A673 (cell line): Measurements from ENCODE around the gene ZNF415. TPM values are rescaled to one million over a fixed set of nuclear protein-coding genes. Genes with fewer than 3 reads are reported as not detected.
"Not testable (repeated sequence)": the region's sequence is repeated elsewhere in the genome, so short reads cannot be mapped to it uniquely, and the experiment has no call there.

ENCODE experiments used
- BruUV-seq: library from RNA; stranded (reverse); fragments of 400-500 nt; replicated peaks from 2 replicates; lab custom pipeline; 2021; lab: Mats Ljungman, UMichigan
- CTCF ChIA-PET: fragments of 300-600 bp; sonication (Branson Sonifier 250); formaldehyde crosslinking; loops from one replicate; lab custom pipeline; 2022; ENCODE audit warnings: antibody characterized with exemption; lab: Charles Lee
- POLR2A ChIA-PET: fragments of 300-600 bp; sonication (Branson Sonifier 250); formaldehyde crosslinking; loops from one replicate; lab custom pipeline; 2022; ENCODE audit warnings: antibody characterized with exemption; ENCODE audit not compliant: low non-redundant PET; lab: Charles Lee
- DNase-seq: peaks from one replicate; pipeline ENCODE4 v3.0.0-alpha.2; 2015; ENCODE audit warnings: low spot score
- H3K27ac ChIP-seq: fragments of 200-600 bp; sonication (generic); 2 replicates; pipeline ENCODE4 v1.5.1; 2016; ENCODE audit warnings: mixed run types, low read depth, mild to moderate bottlenecking, mixed read lengths, antibody characterized with exemption, low read length; ENCODE audit not compliant: poor library complexity, severe bottlenecking
- H3K27me3 ChIP-seq: fragments of 200-600 bp; sonication (generic); replicated peaks from 2 replicates; pipeline ENCODE4 v1.6.1; 2017; ENCODE audit warnings: mixed run types, low read depth, mild to moderate bottlenecking, mixed read lengths, antibody characterized with exemption, low read length; ENCODE audit not compliant: insufficient read depth, poor library complexity
- H3K36me3 ChIP-seq: fragments of 200-600 bp; sonication (generic); 2 replicates; pipeline ENCODE4 v1.6.1; 2016; ENCODE audit warnings: mixed run types, mild to moderate bottlenecking, mixed read lengths, antibody characterized with exemption, low read length; ENCODE audit not compliant: insufficient read depth, poor library complexity, severe bottlenecking
- H3K4me1 ChIP-seq: fragments of 200-600 bp; sonication (generic); 2 replicates; pipeline ENCODE4 v1.6.1; 2017; ENCODE audit warnings: mixed run types, mild to moderate bottlenecking, mixed read lengths, antibody characterized with exemption, low read length; ENCODE audit not compliant: insufficient read depth, poor library complexity, severe bottlenecking
- H3K4me3 ChIP-seq: fragments of 200-600 bp; sonication (generic); 2 replicates; pipeline ENCODE4 v1.5.1; 2016; ENCODE audit warnings: low read depth, mixed run types, mild to moderate bottlenecking, mixed read lengths, low read length; ENCODE audit not compliant: poor library complexity, severe bottlenecking
- H3K9me3 ChIP-seq: fragments of 200-600 bp; sonication (generic); 2 replicates; pipeline ENCODE4 v1.6.1; 2016; ENCODE audit warnings: mixed run types, low read depth, mild to moderate bottlenecking, mixed read lengths, antibody characterized with exemption, low read length; ENCODE audit not compliant: poor library complexity, severe bottlenecking
- EZH2 ChIP-seq: fragments of 200-600 bp; sonication (generic); IDR thresholded peaks from 2 replicates; pipeline ENCODE4 v1.6.1; 2017; ENCODE audit warnings: borderline replicate concordance, low read depth, mild to moderate bottlenecking, mixed read lengths, antibody characterized with exemption, low read length; ENCODE audit not compliant: poor library complexity, severe bottlenecking
- intact Hi-C: fragments of 100-400 bp; cut with micrococcal nuclease; formaldehyde crosslinking; loops from one replicate; pipeline ENCODE4 v1.10.0; 2022; ENCODE audit not compliant: unreplicated experiment
- total RNA-seq: library from RNA; stranded (reverse); gene quantifications from 2 replicates; pipeline ENCODE4 v1.2.3, GENCODE V29; 2021
- TF ChIP-seq, protein P1 (sequence below): fragments of 300-800, 200-600 bp; sonication (generic); conservative IDR thresholded peaks from 2 replicates; pipeline ENCODE4 v1.5.1; 2017; ENCODE audit warnings: low read depth, mild to moderate bottlenecking, antibody characterized with exemption, low read length, moderate library complexity, mixed read lengths

Gene ZNF415
- total RNA-seq, 1 experiment from 2014 or later = 1.7 TPM

DNA sequence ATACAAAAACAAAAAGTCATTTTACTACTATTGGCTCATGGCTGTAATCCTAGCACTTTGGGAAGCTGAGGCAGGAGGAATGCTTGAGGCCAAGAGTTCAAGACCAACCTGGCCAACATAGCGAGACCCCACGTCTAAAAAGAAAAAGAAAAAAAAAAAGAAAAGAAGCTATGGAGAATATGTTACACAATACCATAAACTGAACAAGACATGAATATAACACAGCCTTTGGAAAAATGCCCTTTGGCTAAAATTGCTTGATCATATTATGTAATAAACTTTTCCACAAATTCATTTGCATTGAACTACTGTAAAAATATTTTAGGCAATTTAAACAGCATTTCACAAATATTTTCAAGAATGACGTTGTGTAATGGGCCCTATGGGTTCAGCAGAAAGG lies 3.7 kb upstream of the ZNF415 start:
- Histone ChIP-seq H3K27ac (no peak overlapping the region), H3K27me3 (no peaks in the 10 kb centered on the region), H3K4me1 (no peaks in the 10 kb centered on the region), H3K4me3 (no peak overlapping the region), H3K9me3 (peaks cover 26% of the 10 kb centered on the region), H3K36me3 (no peaks in the 10 kb centered on the region)
- intact Hi-C loops = no loop called here
- TF ChIP-seq EZH2 = no peak
- ChIA-PET CTCF (no interaction called here), POLR2A (no interaction called here)
- BruUV-seq = no TSS peak
- no peak for DNase-seq

DNA sequence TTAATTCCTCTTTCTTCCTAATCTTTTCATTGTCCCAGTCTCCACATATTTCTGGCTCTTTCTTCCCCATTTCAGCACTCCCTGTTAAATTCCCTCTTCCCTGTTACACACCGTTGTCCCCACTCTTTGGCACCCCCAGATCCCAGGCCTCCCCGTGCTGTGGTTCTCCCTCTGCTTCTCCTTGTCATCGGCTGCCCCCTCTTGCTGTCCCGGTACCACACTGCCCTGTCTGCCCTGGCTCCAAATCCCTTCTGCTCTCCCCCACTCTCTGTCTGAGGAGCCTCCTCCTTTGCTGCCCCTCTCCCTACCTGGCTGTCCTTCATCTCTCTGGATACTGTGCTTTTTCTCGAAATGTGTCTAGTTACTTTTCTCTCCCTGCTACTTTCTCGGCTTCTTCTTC lies 983 bp downstream of the ZNF415 start:
- Histone ChIP-seq H3K36me3 (no peaks in the 10 kb centered on the region), H3K4me3 (peak overlapping the region; percentile 41), H3K4me1 (no peaks in the 10 kb centered on the region), H3K27me3 (no peaks in the 10 kb centered on the region), H3K9me3 (no peaks in the 10 kb centered on the region), H3K27ac (no peak overlapping the region)
- TF ChIP-seq EZH2 = no peak
- TF ChIP-seq, protein P1, sequence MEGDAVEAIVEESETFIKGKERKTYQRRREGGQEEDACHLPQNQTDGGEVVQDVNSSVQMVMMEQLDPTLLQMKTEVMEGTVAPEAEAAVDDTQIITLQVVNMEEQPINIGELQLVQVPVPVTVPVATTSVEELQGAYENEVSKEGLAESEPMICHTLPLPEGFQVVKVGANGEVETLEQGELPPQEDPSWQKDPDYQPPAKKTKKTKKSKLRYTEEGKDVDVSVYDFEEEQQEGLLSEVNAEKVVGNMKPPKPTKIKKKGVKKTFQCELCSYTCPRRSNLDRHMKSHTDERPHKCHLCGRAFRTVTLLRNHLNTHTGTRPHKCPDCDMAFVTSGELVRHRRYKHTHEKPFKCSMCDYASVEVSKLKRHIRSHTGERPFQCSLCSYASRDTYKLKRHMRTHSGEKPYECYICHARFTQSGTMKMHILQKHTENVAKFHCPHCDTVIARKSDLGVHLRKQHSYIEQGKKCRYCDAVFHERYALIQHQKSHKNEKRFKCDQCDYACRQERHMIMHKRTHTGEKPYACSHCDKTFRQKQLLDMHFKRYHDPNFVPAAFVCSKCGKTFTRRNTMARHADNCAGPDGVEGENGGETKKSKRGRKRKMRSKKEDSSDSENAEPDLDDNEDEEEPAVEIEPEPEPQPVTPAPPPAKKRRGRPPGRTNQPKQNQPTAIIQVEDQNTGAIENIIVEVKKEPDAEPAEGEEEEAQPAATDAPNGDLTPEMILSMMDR = no peak
- ChIA-PET POLR2A (no interaction called here), CTCF (no interaction called here)
- intact Hi-C loops = no loop called here
- no peak for DNase-seq
- no TSS peak for BruUV-seq

DNA sequence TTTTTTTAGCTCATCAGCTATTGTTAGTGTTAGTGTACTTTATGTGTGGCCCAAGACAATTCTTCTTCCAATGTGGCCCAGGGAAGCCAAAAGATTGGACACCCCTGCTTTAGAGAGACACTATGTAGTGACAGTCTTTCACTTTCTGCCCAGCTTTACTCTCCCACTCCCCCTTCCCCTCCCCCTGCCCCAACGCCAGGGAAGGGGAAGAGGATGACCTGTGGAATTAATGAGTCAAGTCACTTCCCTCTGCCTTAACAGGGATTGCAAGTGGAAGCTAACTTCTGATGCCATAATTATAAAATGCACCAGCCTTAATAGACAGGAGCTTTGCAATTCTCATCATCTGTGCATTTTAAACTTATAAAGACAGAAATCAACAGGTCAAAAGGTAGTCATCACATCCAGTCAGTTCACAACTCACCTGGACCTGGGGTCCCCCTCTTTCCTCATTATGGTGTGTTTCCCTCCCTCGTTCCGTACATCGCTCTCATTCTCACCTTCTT lies 1.6 kb downstream of the ZNF415 start:
- Histone ChIP-seq H3K27me3 (no peaks in the 10 kb centered on the region), H3K36me3 (no peaks in the 10 kb centered on the region), H3K4me1 (no peaks in the 10 kb centered on the region), H3K4me3 (no peak overlapping the region), H3K27ac (no peak overlapping the region), H3K9me3 (no peaks in the 10 kb centered on the region)
- ChIA-PET POLR2A (no interaction called here), CTCF (no interaction called here)
- BruUV-seq = no TSS peak
- no peak for DNase-seq
- intact Hi-C loops = no loop called here
- no peak for TF ChIP-seq EZH2
- TF ChIP-seq, protein P1 = no peak

DNA sequence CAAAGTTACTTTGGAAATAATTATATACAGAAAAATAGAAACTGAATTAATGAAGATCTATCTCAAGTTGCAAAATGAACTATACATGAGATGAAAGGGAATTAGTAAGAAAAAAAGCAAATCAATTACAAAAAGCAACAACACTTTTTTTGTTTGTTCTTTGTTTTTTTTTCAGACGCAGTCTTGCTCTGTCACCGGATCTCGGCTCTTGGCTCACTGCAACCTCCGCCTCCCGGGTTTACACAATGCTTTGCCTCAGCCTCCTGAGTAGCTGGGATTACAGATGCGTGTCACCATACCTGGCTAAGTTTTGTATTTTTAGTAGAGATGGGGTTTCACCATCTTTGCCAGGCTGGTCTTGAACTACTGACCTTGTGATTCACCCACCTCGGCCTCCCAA lies 2.2 kb downstream of the ZNF415 start:
- H3K4me3 ChIP-seq = no peak overlapping the region
- no peaks in the 10 kb centered on the region for H3K27me3 ChIP-seq
- POLR2A ChIA-PET = no interaction called here
- CTCF ChIA-PET = no interaction called here
- TF ChIP-seq EZH2 = no peak
- TF ChIP-seq, protein P1 = no peak
- intact Hi-C loops = no loop called here
- no peak for DNase-seq
- H3K36me3 ChIP-seq = no peaks in the 10 kb centered on the region
- no peaks in the 10 kb centered on the region for H3K4me1 ChIP-seq
- no peak overlapping the region for H3K27ac ChIP-seq
- BruUV-seq = no TSS peak
- no peaks in the 10 kb centered on the region for H3K9me3 ChIP-seq

DNA sequence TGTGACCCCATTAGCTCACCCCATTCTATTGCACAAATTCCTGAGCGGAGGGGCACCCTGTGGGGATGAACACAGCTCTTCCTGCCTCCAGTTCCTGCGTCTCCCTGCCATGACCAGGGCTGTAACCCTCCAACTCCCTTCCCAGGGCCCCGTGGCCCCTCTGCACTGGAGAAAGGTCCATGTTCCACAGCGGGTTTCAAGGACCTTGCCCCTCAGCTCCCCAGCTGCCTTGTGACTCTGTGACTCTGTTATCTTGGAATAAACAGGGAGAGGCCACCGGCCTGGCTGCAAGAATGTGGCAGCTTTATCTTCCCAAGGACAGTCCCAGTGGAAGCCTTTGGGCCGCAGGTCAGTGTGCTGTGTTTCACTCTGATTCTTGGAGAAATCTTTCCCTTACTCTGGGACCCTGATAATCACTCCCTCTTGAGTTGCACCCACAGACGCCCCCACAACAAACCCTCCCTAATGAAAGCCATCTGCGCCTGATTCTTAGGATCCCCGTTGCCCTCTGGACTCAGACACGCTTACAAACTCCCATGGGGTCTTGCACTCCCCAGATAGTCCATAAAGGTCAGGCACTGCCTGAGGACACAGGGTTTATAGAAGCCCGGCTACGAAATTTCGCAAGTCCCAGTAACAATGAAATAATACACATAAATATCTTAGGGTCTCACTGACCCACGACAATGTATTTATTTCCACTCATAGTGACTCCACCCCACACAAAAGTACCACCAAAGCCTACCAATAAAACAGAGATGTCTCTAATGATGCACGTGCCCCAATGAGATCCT lies 5.8 kb downstream of the ZNF415 start:
- H3K4me3 ChIP-seq, CTCF ChIA-PET, H3K27me3 ChIP-seq, H3K27ac ChIP-seq, H3K9me3 ChIP-seq, H3K4me1 ChIP-seq, BruUV-seq, POLR2A ChIA-PET, intact Hi-C loops, DNase-seq, H3K36me3 ChIP-seq: not testable (repeated sequence)
